ENCODE measurements around the gene POLA2. TPM values are rescaled to one million over a fixed set of nuclear protein-coding genes. Genes with fewer than 3 reads are reported as not detected.

POLA2 gene
- total and polyA plus RNA-seq, 4 donors: 4.5 to 14.2 (median 9.5) TPM

GRCh38 chr11:65279741-65280440 lies 18.1 kb downstream of the POLA2 start:
- H3K4me3 ChIP-seq: no peak overlapping the region
- WGBS, 2 donors: 31 to 61% methylated on average over 5 of the region's 5 CpGs
- H3K36me3 ChIP-seq (ENCODE audit: control insufficient read depth in 4 of 4, insufficient read depth in 4 of 4, low read length in 4 of 4): peaks cover 10 to 17% (median 11%) of the 10 kb centered on the region in 4 donors
- H3K9ac ChIP-seq (ENCODE audit: insufficient read depth in 1 of 2, low read length in 2 of 2): no peak overlapping the region
- TF ChIP-seq, protein P1, sequence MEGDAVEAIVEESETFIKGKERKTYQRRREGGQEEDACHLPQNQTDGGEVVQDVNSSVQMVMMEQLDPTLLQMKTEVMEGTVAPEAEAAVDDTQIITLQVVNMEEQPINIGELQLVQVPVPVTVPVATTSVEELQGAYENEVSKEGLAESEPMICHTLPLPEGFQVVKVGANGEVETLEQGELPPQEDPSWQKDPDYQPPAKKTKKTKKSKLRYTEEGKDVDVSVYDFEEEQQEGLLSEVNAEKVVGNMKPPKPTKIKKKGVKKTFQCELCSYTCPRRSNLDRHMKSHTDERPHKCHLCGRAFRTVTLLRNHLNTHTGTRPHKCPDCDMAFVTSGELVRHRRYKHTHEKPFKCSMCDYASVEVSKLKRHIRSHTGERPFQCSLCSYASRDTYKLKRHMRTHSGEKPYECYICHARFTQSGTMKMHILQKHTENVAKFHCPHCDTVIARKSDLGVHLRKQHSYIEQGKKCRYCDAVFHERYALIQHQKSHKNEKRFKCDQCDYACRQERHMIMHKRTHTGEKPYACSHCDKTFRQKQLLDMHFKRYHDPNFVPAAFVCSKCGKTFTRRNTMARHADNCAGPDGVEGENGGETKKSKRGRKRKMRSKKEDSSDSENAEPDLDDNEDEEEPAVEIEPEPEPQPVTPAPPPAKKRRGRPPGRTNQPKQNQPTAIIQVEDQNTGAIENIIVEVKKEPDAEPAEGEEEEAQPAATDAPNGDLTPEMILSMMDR (IDR thresholded peaks at IDR 0.05; ENCODE audit: control extremely low read depth, extremely low read depth): no peak
- peak; percentile 42 for ATAC-seq (ENCODE audit: insufficient read depth, low FRiP score)
- H3K9me3 ChIP-seq (ENCODE audit: control insufficient read depth in 4 of 4, insufficient read depth in 3 of 4, low read length in 3 of 4): no peaks in the 10 kb centered on the region
- H3K27ac ChIP-seq (ENCODE audit: low read depth in 1 of 2, low read length in 1 of 2): peak overlapping the region in 1 of 2 donors; percentile 18
- H3K4me1 ChIP-seq (ENCODE audit: control insufficient read depth in 5 of 5, insufficient read depth in 5 of 5, low read length in 5 of 5): peaks cover 0 to 11% (median 6%) of the 10 kb centered on the region in 5 donors
- no peak for DNase-seq
- H3K27me3 ChIP-seq (ENCODE audit: control insufficient read depth in 3 of 3, insufficient read depth in 3 of 3, low read length in 2 of 3): no peaks in the 10 kb centered on the region

DNA sequence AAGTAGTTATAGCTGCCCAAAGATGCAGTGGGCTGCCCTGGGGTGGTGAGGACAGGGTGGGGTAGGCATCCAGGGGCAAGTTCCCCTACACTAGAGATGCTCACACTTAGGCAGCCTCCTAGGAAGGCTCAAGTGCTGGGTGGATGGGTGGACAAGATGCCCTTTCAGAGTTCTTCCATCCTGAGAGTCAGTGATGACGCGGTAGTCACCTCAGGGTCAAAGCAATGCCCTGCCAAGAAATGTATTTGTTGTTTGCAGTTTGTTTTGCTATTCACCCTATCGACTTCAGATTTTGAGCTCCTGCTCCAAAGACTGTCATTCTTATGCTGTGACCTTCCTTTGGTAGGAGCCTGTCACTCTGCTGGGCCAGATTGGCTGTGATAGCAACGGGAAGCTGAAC lies 18.9 kb downstream of the POLA2 start:
- DNase-seq (no peak), ATAC-seq (ENCODE audit: insufficient read depth, low FRiP score) (no peak)
- WGBS, 2 donors: 78 to 93% methylated on average over 4 of the region's 4 CpGs
- Histone ChIP-seq H3K27me3 (ENCODE audit: control insufficient read depth in 3 of 3, insufficient read depth in 3 of 3, low read length in 2 of 3) (no peaks in the 10 kb centered on the region), H3K4me3 (no peak overlapping the region), H3K4me1 (ENCODE audit: control insufficient read depth in 5 of 5, insufficient read depth in 5 of 5, low read length in 5 of 5) (peaks cover 0 to 6% (median 3%) of the 10 kb centered on the region in 5 donors), H3K9ac (ENCODE audit: insufficient read depth in 1 of 2, low read length in 2 of 2) (no peak overlapping the region), H3K27ac (ENCODE audit: low read depth in 1 of 2, low read length in 1 of 2) (peak overlapping the region in 1 of 2 donors; percentile 55), H3K9me3 (ENCODE audit: control insufficient read depth in 4 of 4, insufficient read depth in 3 of 4, low read length in 3 of 4) (no peaks in the 10 kb centered on the region), H3K36me3 (ENCODE audit: control insufficient read depth in 4 of 4, insufficient read depth in 4 of 4, low read length in 4 of 4) (peaks cover 10 to 17% (median 12%) of the 10 kb centered on the region in 4 donors)
- TF ChIP-seq, protein P1 (IDR thresholded peaks at IDR 0.05; ENCODE audit: control extremely low read depth, extremely low read depth): no peak

- Histone ChIP-seq H3K4me1 (ENCODE audit: control insufficient read depth in 5 of 5, insufficient read depth in 5 of 5, low read length in 5 of 5) (peaks cover 0 to 22% (median 13%) of the 10 kb centered on the region in 5 donors), H3K36me3 (ENCODE audit: control insufficient read depth in 4 of 4, insufficient read depth in 4 of 4, low read length in 4 of 4) (peaks cover 10 to 21% (median 13%) of the 10 kb centered on the region in 4 donors), H3K4me3 (no peak overlapping the region), H3K27ac (ENCODE audit: low read depth in 1 of 2, low read length in 1 of 2) (no peak overlapping the region), H3K9me3 (ENCODE audit: control insufficient read depth in 4 of 4, insufficient read depth in 3 of 4, low read length in 3 of 4) (no peaks in the 10 kb centered on the region), H3K27me3 (ENCODE audit: control insufficient read depth in 3 of 3, insufficient read depth in 3 of 3, low read length in 2 of 3) (no peaks in the 10 kb centered on the region), H3K9ac (ENCODE audit: insufficient read depth in 1 of 2, low read length in 2 of 2) (no peak overlapping the region)
- DNase-seq (no peak), ATAC-seq (ENCODE audit: insufficient read depth, low FRiP score) (no peak)
- 93 to 95% methylated on average over 4 of the region's 4 CpGs for WGBS, 2 donors
- TF ChIP-seq, protein P1 (IDR thresholded peaks at IDR 0.05; ENCODE audit: control extremely low read depth, extremely low read depth): no peak
Observed at GRCh38 chr11:65286686-65287085, 24.9 kb downstream of the POLA2 start.

All from lung (tissue), 12 donors.